ENCODE data around the gene GGT6. TPM values are rescaled to one million over a fixed set of nuclear protein-coding genes. Genes with fewer than 3 reads are reported as not detected.
A peak's percentile ranks its signal among the peaks of the same experiment; 100 is the strongest.

GGT6 gene
- total RNA-seq, 3 donors from 2014 or later, result 12.8 to 33.8 TPM; not detected in 1

DNA sequence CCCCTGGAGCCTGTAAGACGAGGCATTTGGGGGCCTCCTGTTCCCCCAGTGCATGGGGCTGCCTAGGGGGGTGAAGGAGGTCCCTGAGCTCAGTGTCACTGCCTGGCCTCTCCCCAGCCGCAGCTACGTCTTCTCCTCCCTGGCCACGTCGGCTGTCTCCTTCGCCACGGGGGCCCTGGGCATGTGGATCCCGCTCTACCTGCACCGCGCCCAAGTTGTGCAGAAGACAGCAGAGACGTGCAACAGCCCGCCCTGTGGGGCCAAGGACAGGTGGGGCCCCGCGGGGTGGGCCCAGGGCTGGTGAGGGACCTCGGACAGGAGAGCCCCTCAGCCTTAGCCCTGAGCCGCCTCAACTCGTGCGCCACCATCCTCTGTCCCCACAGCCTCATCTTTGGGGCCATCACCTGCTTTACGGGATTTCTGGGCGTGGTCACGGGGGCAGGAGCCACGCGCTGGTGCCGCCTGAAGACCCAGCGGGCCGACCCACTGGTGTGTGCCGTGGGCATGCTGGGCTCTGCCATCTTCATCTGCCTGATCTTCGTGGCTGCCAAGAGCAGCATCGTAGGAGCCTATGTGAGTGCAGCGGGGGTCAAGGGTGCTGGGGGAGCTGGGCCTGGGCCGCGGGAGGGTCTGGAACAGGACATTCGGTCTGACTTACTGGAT lies 27.4 kb downstream of the GGT6 start:
- H3K27ac ChIP-seq, result peak overlapping the region in 1 of 2 donors; percentile 90

GRCh38 chr17:4531988-4532736 lies 28.2 kb downstream of the GGT6 start:
- no peaks in the 10 kb centered on the region for H3K36me3 ChIP-seq
- no peak for DNase-seq (ENCODE audit: low spot score in 2 of 2)
- no peaks in the 10 kb centered on the region for H3K27me3 ChIP-seq
- peaks cover 12% of the 10 kb centered on the region in 2 donors for H3K4me1 ChIP-seq
- no peaks in the 10 kb centered on the region for H3K9me3 ChIP-seq
- TF ChIP-seq POLR2AphosphoS5 (IDR thresholded peaks at IDR 0.05) (no peak), POLR2A (IDR thresholded peaks at IDR 0.05) (no peak), CTCF (IDR thresholded peaks at IDR 0.05) (no peak)
- H3K4me3 ChIP-seq, result no peak overlapping the region
- intact Hi-C loops (cut with DNase I; ENCODE audit: low total_unique reads), result no loop called here
- H3K27ac ChIP-seq, result peak overlapping the region in 1 of 2 donors; percentile 58

More for the DNA sequence above, 27.4 kb downstream of the GGT6 start:
- peaks cover 20% of the 10 kb centered on the region in 2 donors for H3K4me1 ChIP-seq
- no peak overlapping the region for H3K4me3 ChIP-seq
- H3K9me3 ChIP-seq, result no peaks in the 10 kb centered on the region
- H3K36me3 ChIP-seq, result no peaks in the 10 kb centered on the region
- H3K27me3 ChIP-seq, result no peaks in the 10 kb centered on the region
- intact Hi-C loops (cut with DNase I; ENCODE audit: low total_unique reads), result no loop called here
- DNase-seq (ENCODE audit: low spot score in 2 of 2), result no peak
- TF ChIP-seq CTCF (IDR thresholded peaks at IDR 0.05) (no peak), POLR2A (IDR thresholded peaks at IDR 0.05) (no peak), POLR2AphosphoS5 (IDR thresholded peaks at IDR 0.05) (no peak)

DNA sequence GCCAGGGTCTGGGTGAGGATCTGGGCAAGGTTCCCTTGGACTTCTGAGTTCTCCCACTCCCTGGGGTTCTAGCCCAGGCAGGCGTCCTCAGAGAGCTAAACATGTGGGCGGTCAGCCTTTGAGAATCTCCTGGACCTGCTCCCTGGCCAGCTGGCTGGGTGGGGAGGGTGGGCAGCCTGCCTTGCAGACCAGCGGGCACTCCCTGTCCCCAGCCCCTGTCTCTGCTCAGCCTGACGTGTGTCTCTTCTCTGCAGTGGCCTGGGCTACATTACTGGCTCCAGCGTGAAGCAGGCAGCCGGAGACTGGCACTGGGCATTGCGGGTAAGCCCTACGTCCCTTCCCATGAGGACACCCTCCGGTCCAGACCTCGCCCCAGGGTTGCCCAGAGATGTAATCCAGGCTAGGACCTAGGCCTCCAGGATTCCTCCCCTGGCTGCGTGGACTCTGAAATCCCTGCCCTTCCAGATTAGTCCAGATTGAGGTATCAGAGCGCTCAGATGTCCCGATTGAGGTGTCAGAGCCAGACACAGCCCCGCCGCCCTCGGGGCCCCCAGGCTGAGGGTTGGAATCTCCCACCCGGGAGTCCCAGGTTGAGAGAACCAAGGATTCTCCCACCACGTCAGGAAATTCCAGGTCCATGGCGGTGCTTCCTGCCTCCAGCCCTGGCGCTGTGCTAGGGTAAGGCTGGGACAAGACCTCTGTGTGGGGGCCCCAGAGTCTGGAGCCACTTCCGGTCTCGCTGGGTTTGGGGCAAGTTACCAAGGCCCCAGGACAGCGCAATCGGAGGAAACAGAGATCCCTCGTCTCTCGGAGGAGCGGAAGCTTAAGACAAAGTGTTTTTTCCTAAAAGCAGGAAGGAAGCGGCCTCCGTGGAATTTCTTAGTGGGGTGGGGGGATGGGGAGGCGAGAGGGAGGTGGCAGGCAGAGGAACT lies 29.3 kb downstream of the GGT6 start:
- Histone ChIP-seq H3K9me3 (no peaks in the 10 kb centered on the region), H3K27ac (peak overlapping the region in 1 of 2 donors; percentile 58), H3K36me3 (no peaks in the 10 kb centered on the region), H3K4me1 (peaks cover 8 to 10% of the 10 kb centered on the region in 2 donors), H3K27me3 (no peaks in the 10 kb centered on the region), H3K4me3 (no peak overlapping the region)
- intact Hi-C loops (cut with DNase I; ENCODE audit: low total_unique reads), result no loop called here
- no peak for TF ChIP-seq CTCF (IDR thresholded peaks at IDR 0.05)
- TF ChIP-seq POLR2A (IDR thresholded peaks at IDR 0.05), result no peak
- no peak for TF ChIP-seq POLR2AphosphoS5 (IDR thresholded peaks at IDR 0.05)
- no peak for DNase-seq (ENCODE audit: low spot score in 2 of 2)

DNA sequence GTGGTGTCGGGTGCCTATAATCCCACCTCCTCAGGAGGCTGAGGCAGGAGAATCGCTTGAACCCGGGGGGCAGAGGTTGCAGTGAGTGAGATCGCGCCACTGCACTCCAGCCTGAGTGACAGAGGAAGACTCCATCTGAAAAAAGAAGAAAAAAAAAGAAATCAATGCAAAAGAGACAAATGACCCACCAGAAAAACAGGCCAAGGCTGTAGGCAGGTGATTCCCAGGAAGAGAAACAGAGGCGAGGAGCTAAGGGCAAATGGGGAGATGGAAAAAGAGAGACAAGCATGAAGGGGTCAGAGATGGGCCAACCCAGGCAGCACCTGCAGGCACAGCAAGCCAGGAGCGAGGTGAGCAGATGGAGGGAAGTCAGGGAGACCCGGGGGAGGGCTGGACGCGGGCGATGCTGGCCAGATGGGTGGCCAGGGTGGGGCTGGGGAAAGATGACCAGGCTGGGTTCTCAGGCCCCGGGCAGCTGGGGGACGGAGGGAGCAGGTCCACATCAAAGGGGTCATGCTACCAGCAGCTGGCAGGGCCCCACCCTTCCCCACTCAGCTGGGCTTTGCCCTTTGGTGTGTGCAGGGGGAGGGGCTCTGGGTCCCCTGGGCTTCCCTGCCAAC lies 30.7 kb downstream of the GGT6 start:
- peak overlapping the region in 1 of 2 donors; percentile 58 for H3K27ac ChIP-seq
- H3K4me1 ChIP-seq, result peaks cover 8 to 9% of the 10 kb centered on the region in 2 donors
- no peaks in the 10 kb centered on the region for H3K27me3 ChIP-seq
- H3K36me3 ChIP-seq, result no peaks in the 10 kb centered on the region
- TF ChIP-seq POLR2A (IDR thresholded peaks at IDR 0.05), result no peak
- TF ChIP-seq POLR2AphosphoS5 (IDR thresholded peaks at IDR 0.05), result no peak
- TF ChIP-seq CTCF (IDR thresholded peaks at IDR 0.05), result no peak
- no peaks in the 10 kb centered on the region for H3K9me3 ChIP-seq
- DNase-seq (ENCODE audit: low spot score in 2 of 2), result no peak
- intact Hi-C loops (cut with DNase I; ENCODE audit: low total_unique reads), result no loop called here
- H3K4me3 ChIP-seq, result no peak overlapping the region
